Measurements from ENCODE around the gene PLPPR3. TPM values are rescaled to one million over a fixed set of nuclear protein-coding genes. Genes with fewer than 3 reads are reported as not detected.

PLPPR3 gene
- total RNA-seq, 3 donors from 2014 or later: 0.19 TPM; not detected in 2

DNA sequence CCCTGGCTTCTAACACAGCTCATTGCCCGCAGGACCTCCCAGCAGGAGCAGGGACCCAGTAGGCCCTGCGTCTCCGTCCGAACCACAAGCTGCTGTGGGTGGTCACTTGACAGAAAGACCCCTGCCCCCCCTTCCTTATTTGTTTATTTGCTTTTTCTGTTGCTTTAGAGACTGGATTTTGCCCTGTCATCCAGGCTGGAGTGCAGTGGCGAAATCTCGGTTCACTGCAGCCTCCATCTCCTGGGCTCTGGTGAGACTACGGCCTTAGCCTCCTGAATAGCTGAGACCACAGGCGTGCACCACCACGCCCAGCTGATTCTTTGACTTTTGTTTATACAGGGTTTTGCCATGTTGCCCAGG lies 32.1 kb downstream of the PLPPR3 start:
- Histone ChIP-seq H3K36me3 (ENCODE audit: low read depth) (no peaks in the 10 kb centered on the region), H3K9me3 (no peaks in the 10 kb centered on the region), H3K4me3 (no peak overlapping the region), H3K4me1 (ENCODE audit: low read depth) (no peaks in the 10 kb centered on the region)
- no peak for DNase-seq
- ATAC-seq: peak; percentile 17
- TF ChIP-seq, protein P1, sequence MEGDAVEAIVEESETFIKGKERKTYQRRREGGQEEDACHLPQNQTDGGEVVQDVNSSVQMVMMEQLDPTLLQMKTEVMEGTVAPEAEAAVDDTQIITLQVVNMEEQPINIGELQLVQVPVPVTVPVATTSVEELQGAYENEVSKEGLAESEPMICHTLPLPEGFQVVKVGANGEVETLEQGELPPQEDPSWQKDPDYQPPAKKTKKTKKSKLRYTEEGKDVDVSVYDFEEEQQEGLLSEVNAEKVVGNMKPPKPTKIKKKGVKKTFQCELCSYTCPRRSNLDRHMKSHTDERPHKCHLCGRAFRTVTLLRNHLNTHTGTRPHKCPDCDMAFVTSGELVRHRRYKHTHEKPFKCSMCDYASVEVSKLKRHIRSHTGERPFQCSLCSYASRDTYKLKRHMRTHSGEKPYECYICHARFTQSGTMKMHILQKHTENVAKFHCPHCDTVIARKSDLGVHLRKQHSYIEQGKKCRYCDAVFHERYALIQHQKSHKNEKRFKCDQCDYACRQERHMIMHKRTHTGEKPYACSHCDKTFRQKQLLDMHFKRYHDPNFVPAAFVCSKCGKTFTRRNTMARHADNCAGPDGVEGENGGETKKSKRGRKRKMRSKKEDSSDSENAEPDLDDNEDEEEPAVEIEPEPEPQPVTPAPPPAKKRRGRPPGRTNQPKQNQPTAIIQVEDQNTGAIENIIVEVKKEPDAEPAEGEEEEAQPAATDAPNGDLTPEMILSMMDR (IDR thresholded peaks at IDR 0.05): no peak
- intact Hi-C loops (cut with DNase I, micrococcal nuclease): no loop called here

DNA sequence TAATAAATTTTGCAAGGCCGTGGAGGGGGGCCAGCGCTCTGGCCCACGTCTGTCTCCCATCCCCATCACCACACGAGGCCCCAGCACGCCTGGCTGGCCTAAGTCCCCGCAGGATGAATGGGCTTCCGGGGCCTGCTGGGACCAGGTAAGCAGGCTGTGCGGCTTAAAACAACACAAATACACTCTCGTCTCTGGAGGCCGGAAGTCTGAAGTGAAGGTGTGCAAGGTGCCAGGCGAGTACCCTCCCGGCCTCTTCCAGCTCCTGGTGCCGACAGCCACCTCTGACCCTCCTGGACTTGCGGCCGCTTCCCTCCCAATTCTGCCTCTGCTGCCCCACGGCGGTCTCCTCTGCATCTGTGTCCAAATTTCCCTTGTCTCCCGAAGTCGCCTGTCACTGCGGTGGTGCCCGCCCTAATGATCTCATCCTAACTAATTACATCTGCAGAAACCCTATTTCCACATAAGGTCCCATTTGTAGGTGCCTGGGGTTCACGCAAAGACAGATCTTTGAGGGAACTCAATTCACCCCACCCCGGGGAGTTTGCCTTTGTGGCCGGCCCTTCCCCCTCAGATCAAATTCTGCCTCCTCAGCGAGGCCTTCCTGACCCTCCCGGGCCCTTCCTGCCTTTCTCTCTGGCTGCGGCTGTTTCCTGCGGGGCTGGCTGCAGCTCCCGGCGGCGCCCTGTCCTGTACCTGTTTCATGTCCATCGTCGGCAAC lies 32.6 kb downstream of the PLPPR3 start:
- ATAC-seq (no peak), DNase-seq (peak in 1 of 3 donors; percentile 30)
- no peaks in the 10 kb centered on the region for H3K9me3 ChIP-seq
- H3K4me3 ChIP-seq: no peak overlapping the region
- TF ChIP-seq, protein P1 (IDR thresholded peaks at IDR 0.05): no peak
- H3K4me1 ChIP-seq (ENCODE audit: low read depth): no peaks in the 10 kb centered on the region
- intact Hi-C loops (cut with DNase I, micrococcal nuclease): no loop called here
- H3K36me3 ChIP-seq (ENCODE audit: low read depth): no peaks in the 10 kb centered on the region

DNA sequence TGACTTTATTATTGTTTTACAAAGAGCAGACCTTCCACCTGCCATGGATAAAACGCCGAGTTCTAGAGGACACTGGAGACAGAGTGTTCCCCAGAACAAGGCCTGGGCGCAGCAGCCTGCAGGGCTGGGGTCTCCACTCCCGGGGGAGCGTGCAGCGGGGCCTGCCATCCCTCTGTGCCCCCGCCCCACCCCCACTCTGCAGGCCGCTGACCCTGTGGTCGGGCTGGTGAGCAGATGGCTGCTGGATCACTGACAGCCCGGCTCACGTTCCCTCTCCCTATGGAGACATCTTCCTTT lies 33.1 kb downstream of the PLPPR3 start:
- intact Hi-C loops (cut with DNase I, micrococcal nuclease): no loop called here
- Histone ChIP-seq H3K4me1 (ENCODE audit: low read depth) (no peaks in the 10 kb centered on the region), H3K4me3 (no peak overlapping the region), H3K36me3 (ENCODE audit: low read depth) (no peaks in the 10 kb centered on the region), H3K9me3 (no peaks in the 10 kb centered on the region)
- ATAC-seq (no peak), DNase-seq (no peak)
- TF ChIP-seq, protein P1 (IDR thresholded peaks at IDR 0.05): no peak

DNA sequence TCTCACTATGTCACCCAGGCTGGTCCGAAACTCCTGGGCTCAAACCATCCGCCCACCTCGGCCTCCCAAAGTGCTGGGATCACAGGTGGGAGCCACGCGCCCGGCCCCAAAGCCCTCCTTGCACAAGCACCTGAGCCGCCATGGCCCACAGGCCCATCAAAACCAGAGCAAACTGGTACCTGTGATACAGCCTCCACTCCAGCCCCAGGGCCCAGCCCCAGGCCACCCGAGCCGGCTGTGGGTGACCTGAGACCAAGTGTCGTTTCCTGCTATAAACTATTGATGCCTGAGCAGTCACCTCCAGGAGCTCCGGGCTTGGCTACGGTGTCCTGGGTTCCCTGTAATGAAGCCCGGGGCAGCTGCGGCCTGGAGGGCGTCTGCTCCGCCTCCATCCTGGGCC lies 34.2 kb downstream of the PLPPR3 start:
- Histone ChIP-seq H3K4me3 (no peak overlapping the region), H3K36me3 (ENCODE audit: low read depth) (no peaks in the 10 kb centered on the region), H3K4me1 (ENCODE audit: low read depth) (peaks cover 3% of the 10 kb centered on the region), H3K9me3 (no peaks in the 10 kb centered on the region)
- ATAC-seq: no peak
- intact Hi-C loops (cut with DNase I, micrococcal nuclease): no loop called here
- no peak for DNase-seq
- TF ChIP-seq, protein P1 (IDR thresholded peaks at IDR 0.05): no peak

DNA sequence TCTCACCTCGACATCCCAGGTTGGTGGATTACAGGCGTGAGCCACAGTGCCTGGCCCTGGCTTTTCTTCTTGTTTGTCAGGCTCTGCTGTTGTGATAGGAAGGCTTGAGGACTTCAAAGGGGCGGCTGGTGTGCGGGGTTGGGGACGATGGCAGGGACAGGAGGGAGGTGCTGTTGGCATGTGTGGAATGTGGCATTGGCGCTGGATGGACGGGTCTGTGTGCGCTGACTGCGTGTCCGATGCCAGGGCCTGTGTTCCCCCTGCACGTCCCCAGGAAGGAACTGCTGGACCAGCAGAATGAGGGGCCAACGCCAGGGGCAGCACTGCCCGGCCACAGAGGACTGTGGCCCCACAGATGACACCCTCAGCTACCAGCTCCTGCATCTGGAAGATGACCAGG lies 37.2 kb downstream of the PLPPR3 start:
- intact Hi-C loops (cut with DNase I, micrococcal nuclease): no loop called here
- Histone ChIP-seq H3K4me1 (ENCODE audit: low read depth) (peaks cover 8% of the 10 kb centered on the region), H3K9me3 (no peaks in the 10 kb centered on the region), H3K36me3 (ENCODE audit: low read depth) (no peaks in the 10 kb centered on the region), H3K4me3 (no peak overlapping the region)
- no peak for DNase-seq
- TF ChIP-seq, protein P1 (IDR thresholded peaks at IDR 0.05): no peak
- no peak for ATAC-seq

All from mucosa of descending colon (tissue), 3 donors.